HG02763 (cell line): Measurements from ENCODE around the gene GABPB1.

Experiments used
- ATAC-seq: cut with Tn5 transposase; IDR thresholded peaks from one replicate; pipeline ENCODE4 v1.9.1; 2021; ENCODE audit warnings: mild to moderate bottlenecking, moderate library complexity; ENCODE audit not compliant: unreplicated experiment

The GABPB1 gene

DNA sequence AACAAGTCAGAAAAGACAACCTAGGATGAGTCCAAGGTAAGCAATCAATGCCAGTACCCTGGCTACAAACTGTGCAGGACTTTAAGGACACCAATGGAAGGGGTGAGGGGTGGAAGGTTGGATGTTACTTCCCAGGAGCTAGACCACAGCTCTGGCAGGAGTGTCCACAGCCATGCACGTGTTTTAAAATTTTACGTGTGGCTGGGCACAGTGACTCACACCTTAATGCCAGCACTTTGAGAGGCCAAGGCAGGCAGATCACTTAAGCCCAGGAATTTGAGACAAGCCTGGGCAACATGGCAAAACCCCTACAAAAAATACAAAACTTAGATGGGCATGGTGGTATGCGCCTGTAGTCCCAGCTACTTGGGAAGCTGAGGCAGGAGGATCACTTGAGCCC lies 74.7 kb downstream of the GABPB1 start:
- no peak for ATAC-seq

DNA sequence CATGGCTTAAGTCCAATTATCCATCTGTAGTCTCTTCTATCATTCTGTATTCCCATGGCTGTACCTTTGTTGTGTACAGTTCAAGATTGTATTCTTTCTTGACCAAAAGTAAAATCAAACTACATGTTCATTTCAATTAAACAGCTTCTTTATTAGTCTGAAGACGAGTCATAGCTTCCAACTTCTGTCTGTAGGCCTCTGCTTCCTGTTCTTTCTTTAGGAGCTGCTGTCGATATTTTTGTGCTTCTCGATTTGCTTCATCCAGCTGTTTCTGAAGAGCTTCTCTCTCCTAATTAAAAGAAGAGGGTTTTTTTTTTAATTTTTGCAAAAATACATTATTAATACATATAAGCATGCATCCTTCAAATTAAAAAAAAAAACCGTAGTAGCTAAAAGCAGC lies 76.5 kb downstream of the GABPB1 start:
- ATAC-seq = no peak

DNA sequence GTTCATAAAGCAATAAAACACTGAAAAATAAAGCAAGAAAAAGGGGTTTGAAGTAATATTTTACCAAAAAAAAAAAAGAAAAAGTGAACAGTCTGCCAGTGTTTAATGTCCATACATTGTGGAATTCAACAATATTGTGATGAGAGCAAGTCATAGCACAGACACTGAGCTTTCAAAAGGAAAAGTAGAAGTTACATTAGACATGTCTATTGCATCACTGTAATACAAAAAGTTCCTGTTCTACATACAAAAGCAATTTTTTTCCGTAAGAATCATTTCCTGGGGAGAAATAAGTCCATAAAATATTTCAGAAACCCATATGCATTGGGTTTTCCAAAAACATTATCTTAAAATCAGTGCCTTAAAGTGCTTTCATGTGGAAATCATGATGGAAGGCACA lies 77.6 kb downstream of the GABPB1 start:
- no peak for ATAC-seq

DNA sequence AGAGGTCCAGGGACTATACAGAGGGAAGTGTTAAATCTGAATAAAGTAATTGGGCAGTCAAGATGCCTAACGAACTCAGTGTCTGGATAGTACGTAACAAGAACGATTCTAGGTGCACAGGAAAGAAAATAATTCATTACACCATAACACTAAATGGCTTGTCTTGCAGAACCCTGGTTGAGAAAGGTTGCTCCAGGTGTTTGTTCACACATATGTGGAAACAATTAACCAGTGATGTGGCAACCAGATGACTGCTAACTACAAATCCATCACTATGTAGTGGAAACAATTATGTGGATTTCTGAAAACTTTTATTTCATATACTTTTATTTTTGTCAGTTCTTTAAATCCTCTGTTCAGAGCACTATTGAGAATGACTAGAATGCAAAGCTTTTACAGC lies 79.1 kb downstream of the GABPB1 start:
- no peak for ATAC-seq

DNA sequence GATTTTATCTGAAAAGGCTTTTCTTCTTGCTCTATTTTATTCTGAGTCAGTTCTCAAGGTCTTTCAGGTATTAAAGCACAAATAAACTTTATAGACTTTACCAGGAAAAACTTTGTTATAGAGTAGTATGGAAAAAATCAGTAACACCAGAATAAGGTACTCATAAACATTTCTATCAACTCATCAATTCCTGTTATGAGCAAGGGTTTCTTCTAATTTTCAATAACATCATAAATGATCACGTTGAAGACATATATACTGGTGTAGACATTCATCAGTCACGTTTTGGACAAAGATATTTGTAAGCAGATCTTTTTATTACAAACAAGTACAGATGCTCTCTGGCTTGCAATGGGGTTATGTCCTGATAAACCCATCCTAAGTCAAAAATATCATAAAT lies 79.9 kb downstream of the GABPB1 start:
- no peak for ATAC-seq

DNA sequence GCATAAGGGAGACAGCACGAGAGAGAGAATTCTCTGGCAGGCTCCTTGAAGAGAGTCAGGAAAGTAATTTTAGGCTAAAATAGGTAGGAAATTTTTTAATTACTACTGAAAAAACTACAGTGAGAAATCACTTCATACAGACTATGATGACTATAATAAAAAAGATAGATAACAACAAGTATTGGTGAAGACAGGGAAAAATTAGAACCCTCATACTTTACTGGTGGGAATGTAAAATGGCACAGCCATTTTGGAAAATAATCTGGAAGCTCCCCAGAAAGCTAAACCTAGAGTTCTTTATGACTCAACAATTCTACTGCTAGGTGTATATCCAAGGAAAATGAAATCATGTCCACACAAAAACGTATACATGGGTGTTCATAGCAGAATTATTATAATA lies 87.4 kb downstream of the GABPB1 start:
- no peak for ATAC-seq

DNA sequence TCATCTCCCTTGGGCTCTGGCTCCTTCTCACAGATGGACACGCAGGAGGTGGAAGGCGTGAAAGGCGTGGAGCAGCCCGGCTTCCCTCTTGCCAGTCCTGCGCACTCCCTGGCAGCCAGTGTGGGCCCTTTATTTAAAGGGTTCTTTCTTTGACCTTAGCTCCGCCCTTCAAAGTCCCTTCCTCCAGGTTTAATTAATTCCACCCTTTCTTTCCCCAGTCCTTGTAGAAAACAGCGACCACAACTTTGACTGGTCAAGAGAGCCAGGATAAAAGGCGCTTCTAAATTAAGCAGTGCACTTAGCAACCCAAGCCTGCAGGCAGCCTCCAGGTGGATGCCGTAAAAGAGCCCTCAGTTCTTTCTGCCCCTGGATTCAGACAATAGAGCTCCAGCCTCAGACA lies 89.4 kb downstream of the GABPB1 start, which contains the start of gene HDC:
TSS of gene HDC (minus strand) at position 107 of the 400 bp plus-strand sequence. CDS start at position 4, 103 bp downstream.
- no peak for ATAC-seq

DNA sequence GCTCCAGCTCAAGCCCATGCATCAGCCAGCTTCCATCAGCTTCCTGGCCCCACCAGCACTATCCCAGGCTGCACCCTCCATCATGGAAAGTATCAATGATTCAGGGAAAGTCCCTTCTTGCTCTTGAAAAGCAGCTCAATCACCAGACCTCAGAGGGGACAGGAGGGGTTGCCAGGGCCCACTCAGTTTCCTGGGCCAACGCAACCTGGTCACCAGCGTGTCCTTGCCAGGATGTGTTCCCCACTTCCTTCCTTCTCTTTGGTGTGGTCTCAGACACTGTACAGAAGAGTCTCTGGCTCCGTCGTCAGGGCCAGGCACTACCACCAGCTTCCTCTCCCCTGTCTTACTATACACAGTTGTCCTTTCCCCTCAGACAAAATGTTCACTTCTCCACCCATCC lies 92.5 kb downstream of the GABPB1 start:
- no peak for ATAC-seq

DNA sequence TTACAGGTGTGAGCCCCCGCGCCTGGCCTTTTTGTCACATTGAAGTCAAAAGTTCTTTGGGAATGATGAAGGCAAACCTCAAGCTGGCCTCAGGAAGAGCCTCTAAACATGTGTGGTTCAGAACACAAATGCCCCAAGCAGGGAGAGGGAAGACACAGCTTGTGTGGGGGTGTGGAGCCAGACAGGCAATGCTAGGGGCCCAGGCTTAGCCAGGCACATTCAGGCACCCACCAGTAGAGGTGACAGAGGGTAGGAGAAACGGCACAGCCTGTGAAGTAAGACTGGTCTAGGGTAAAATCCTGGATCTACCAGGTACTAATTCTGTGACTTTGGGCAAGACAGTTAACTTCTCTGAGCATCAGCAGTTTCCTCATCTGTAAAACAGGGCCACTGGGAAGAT lies 93.0 kb downstream of the GABPB1 start:
- no peak for ATAC-seq

DNA sequence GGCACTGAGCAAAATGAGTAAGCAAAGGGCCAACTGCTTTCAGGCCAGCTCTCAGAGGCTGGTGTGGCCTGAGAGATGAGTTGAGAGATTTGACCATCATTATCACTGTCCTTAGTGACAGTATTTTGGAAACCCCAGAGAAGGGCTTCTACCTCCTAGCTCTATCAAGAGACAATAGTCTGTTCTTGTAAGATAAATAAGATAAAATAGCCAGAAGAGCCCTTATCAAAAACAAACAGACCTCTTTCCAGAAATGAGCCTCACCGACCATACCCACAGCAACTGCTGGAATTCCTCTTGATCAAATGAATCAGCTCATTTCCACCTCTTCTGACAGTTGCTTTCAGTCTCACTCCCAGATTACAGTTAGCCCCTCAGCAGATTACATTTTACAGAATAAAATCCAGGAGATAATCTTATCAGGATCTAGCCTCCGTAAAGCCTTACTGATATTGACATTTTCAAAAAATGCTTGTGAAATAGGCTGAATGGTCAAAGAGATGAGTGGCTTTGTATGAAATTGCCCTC lies 94.0 kb downstream of the GABPB1 start:
- ATAC-seq = peak; percentile 43

DNA sequence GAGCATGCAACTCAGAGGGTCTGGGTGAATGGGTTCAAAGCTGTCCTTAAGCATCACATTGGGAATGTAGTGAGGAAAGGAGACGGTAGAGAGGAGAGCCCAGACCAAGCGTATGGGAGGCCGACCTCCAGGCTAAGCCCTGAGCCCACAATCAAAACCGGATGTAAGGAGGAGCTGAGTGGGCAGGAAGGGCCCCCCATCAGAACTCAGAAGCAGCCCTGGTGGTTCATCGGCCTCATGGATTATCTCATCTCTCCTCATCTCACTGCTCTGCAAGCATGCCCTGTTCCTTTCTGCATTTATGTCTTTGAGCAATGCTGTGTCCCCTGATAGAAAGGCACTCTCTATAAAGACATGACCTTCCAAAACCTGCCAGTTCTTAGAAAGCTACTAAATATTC lies 95.7 kb downstream of the GABPB1 start:
- ATAC-seq = no peak

DNA sequence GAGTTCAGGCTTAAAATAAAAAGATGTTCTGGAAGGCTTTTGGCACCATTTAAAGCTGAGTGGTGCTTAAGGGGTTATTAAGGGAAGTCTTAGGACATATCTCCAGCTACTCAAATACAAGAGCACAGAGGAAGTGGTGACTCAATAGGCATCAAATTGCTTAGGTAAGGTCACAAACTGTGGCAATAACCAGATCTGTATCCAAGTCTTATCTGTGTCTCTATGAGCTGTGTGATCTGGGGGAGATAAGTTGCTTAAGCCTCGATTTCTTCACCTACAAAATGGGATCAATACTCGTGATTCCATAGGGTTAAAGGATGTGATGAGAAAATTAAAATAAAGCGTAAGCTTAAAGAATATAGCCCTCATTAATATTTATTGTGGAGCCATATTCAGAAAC lies 97.1 kb downstream of the GABPB1 start:
- no peak for ATAC-seq

DNA sequence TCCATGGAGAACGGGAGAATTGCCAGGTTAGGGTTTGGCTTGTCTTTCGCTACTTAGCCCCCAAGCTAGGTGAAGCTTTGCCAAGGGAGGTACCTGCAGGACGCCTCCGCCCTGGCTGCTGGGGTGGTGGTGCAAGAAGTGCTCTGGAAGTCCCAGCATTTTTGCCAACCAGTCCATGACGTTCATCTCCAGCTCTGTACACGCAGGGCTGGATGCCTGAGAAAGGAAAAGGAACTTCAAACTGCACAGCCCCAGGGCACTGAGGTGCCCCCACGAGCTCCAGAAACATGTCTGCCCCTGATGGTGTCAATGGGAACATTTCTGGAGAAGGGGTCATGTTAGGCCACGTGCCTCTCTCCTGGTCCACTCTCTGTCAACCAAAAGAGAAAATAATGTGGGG lies 97.7 kb downstream of the GABPB1 start:
- ATAC-seq = no peak

DNA sequence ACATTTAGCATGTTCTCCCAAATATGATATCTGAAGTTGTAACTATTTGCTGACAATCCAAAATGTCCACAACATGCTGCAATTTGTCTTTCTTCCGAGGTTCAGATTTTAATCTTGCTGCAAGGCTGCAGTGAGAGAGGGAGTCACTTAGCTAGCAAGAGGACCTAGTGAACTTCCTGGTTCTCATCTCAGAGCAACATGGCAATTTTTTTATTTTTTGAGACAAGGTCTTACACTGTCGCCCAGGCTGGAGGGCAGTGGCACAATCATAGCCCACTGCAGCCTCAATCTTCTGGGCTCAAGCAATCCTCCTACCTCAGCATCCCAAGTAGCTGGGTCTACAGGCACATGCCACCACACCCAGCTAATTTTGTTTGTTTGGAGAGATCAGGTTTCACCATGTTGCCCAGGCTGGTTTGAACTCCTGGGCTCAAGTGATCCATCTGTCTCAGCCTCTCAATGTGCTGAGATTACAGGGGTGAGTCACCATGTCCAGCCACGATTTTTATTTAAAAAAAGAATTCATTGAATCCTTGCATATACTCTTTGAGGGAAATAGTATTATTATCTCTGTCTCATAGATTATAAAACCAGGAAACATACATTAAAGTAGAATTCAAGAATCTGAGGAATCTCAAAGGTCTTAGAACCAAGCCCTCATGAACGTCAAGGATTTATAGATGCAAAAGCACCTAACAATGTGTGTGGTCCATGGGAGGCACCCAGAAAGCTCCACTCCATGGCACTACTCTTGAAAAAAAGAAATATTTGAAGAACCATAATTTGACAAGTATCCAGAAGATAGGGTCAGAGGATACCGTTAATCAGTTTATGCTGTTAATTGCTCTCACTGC lies 98.6 kb downstream of the GABPB1 start:
- ATAC-seq = no peak

DNA sequence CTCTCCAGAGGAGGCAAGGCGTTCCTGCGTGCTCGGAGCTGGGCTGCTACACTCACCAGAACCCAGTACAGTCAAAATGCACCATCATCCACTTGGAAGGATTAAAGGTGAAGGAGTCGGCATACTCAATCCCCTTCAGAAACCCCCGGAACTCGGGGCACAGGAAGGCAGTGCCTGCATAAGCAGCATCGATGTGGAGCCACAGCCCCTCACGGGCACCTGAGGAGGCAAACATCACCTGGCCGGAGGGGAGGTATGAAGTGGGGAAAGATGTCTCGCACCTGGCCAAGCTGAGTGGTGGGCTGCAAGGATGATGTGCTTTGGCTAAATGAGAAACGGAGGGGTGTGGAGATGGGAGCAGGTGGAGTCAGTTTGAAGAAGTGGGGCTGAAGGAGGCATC lies 102.4 kb downstream of the GABPB1 start:
- ATAC-seq = no peak

DNA sequence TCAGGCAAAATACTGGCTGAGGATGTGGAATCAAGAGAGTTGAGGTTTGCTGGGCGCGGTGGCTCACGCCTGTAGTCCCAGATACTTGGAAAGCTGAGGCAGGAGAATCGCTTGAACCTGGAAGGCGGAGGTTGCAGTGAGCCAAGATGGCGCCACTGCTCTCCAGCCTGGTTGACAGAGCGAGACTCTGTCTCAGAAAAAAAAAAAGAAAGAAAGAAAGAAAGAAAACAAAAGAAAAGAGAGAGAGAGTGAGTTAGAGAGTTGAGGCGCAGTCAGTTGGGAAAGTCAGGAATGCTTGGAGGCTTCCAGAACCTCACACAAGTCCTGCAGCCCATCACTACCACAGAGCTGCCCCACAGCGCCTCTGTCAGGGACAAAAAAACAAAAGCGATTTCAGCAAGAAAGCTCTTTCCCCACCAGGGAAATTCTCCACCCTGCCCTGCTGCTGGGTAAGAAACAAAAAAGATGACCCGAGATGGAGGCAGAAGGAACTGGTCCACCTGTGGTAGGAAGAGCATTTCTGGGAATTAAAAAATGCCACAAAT lies 103.3 kb downstream of the GABPB1 start:
- ATAC-seq = no peak

DNA sequence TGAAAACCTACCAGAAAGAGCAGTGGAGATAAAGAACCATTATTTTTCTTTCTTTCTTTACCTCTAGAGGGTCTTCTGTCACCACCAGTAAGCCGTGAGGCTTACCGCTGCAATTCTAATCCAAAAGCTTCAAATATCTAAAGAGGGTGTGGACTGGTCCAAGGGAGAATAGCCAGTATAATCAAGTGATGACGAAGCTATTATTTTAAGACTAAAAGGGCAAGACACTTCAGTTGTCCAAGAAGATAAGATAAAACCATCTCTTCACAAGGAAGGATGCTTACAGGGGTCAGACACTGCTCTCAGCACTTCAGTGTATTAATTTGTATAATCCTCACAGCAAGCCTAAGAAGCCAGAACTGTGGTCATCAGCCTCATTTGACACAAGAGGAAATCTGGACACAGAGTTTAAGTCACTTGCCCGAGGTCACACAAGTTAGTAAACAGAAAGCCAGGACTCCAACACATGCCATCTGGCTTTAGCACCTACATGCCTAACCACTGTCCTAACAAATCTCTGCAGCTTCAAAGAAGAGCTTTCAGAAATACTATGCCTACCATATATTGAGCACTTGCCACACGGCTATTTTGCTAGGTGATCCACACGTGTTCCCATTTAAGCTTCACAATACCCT lies 104.1 kb downstream of the GABPB1 start:
- no peak for ATAC-seq

DNA sequence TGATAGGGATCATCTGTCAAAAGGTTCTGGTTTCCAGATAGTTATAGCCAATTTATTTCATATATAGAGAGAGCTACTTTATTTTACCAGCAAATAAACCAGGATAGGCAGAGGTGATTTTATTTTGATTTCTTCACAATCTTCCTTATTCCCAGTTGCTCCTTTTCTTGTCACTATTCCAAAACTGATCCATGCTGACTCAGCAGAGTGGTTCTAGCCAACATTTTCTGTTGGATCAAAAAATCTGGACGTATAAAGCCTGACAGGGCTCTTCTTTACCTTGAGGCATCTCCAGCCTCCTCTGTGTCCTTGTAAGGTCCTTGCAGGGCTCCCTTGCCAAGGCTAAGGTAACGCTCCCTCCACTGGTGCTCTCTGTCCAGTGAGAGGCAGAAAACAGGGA lies 105.3 kb downstream of the GABPB1 start:
- no peak for ATAC-seq

DNA sequence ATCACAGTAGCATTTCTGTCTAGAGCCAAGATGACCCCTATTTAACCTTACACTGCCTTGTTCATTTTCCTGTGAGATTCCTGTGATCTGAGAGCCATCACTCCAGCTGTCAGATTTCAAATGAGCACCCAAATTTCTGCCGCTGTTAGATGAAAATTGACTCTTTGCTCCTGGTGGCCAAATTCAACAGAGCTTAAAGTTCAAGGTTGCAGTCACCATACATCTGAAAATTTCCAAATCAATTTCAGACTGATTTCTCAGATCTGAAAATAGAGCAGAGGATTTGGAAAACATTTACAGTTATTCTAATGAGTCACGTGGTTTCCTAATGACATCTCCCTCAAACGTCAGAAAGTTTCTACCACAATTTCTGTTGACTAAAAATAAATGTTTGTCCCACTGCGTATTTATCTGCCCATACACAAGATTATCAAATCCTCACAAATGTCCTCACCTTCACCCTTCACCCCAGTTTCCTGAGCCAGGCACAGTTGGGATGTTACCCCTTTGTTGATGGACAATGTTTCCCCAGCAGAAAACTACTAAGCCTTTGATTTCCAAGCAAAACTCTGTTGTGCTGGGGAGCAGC lies 105.9 kb downstream of the GABPB1 start:
- ATAC-seq = no peak

DNA sequence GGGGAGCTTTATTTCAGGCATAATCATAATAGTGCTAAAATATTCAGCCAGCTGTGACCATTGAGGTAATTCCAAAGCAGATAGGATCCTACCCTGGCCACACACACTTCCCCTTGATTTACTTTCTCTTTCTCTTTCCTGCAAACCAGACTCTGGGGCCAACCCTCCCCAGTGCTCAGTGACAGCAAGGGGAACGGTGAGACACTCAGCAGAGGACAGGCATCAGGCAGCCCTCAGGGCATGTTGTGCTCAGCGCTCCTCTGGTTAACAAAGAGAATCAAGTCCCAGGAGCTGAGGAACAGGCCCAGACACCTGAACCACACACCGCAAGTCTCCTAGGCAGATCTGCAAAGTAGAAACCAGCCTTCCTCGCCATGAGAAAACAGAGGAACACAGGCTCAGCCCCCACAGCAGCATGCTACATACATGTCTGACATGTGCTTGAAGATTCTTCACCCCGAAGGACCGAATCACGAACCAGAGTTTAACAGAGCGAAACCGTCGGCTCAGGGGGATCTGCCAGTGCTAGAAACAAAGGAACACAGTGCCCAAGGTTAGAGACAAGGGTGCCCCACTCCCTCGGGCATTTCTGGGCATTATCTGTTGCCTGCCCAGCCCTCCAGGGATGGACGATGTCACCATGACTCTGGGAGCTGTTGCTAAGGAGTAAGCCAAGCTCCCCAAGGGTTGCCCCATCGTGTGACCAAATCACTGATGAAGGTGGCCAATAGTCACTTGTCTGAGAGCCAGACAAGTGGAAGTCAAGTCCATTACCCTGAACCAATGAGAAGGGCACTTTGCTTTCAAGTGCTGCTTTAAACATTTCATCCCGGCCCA lies 107.0 kb downstream of the GABPB1 start:
- peak; percentile 91 for ATAC-seq

DNA sequence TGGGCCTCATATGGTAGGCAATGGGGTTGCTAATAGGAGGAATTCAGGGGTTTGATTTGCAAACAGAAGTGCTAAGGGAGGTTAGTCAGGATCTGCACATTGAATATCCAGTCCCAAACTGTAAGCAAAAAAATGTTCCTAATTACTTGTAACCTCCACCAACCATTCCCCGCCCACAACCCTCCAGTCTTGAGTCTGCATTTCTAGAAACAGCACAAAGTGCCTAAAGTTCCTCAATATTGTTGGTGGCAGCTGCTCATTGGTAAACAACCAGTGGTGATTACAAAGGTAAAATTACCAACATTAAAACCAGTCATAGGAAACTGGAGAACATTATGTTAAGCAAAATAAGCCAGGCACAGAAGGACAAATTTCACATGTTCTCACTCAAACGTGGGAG lies 108.4 kb downstream of the GABPB1 start:
- no peak for ATAC-seq
